Upper lobe of right lung (tissue), 1 donor: ENCODE results near the gene B4GALNT3. TPM values are rescaled to one million over a fixed set of nuclear protein-coding genes. Genes with fewer than 3 reads are reported as not detected.
A peak's percentile ranks its signal among the peaks of the same experiment; 100 is the strongest.

ENCODE experiments used
- ATAC-seq: fragments of 200-7000 bp; cut with Tn5 transposase; one replicate; pipeline ENCODE4 v1.9.1; 2020; ENCODE audit warnings: mild to moderate bottlenecking, moderate library complexity
- DNase-seq: peaks from one replicate; pipeline ENCODE4 v3.0.0-alpha.2; 2020
- H3K27ac ChIP-seq: fragments of 200-600 bp; one replicate; pipeline ENCODE4 v1.8.0; 2022
- H3K27me3 ChIP-seq: fragments of 200-600 bp; one replicate; pipeline ENCODE4 v1.8.0; 2022; ENCODE audit warnings: mild to moderate bottlenecking
- H3K36me3 ChIP-seq: fragments of 200-600 bp; one replicate; pipeline ENCODE4 v1.8.0; 2022
- H3K4me1 ChIP-seq: fragments of 200-600 bp; one replicate; pipeline ENCODE4 v1.8.0; 2022
- H3K4me3 ChIP-seq: fragments of 200-600 bp; one replicate; pipeline ENCODE4 v1.8.0; 2022; ENCODE audit warnings: mild to moderate bottlenecking
- H3K9me3 ChIP-seq: fragments of 200-600 bp; one replicate; pipeline ENCODE4 v1.8.0; 2022
- intact Hi-C: fragments of 100-400 bp; cut with DNase I; formaldehyde crosslinking; loops from one replicate; pipeline ENCODE4 v1.11.0; 2022
- total RNA-seq: library from RNA; stranded (reverse); fragmentation: NEBNext Ultra II Directional; extraction: Animal tissue kit (Norgen Biotek cat#: 25700); gene quantifications from one replicate; pipeline ENCODE4 v1.2.1, GENCODE V29; 2021
- TF ChIP-seq, protein P1 (sequence below): fragments of 200-600 bp; IDR thresholded peaks from one replicate; pipeline ENCODE4 v1.8.0; 2022; ENCODE audit warnings: antibody characterized with exemption
- donor health status: DM: no; HTN: yes; CAD: no; lungs with severe emphysema.

Gene B4GALNT3
- total RNA-seq, 1 donor from 2014 or later, result 14.0 TPM

DNA sequence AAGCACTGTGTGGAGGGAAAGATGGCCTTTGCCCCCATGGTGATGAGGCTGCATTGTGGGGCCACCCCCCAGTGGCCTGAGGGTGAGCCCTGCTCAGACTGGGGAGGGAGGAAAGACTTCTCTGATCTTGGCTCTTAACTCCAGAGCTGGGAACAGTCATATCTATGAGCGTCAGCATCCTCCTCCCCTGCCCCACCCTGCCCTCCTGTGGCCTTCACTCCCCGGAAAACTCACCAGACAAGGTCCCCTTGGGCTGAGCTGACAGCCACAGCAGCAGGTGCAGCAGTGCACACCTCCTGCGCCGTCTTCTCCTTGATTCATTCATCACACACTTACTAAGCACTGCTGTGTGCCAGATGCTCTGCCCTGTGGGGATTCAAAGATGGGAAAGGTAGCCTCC, 98.8 kb downstream of the B4GALNT3 start:
- ATAC-seq, result no peak
- Histone ChIP-seq H3K27ac (no peak overlapping the region), H3K9me3 (no peaks in the 10 kb centered on the region), H3K4me3 (no peak overlapping the region), H3K4me1 (peaks cover 8% of the 10 kb centered on the region), H3K27me3 (no peaks in the 10 kb centered on the region), H3K36me3 (no peaks in the 10 kb centered on the region)
- intact Hi-C loops, result no loop called here
- no peak for DNase-seq
- TF ChIP-seq, protein P1, sequence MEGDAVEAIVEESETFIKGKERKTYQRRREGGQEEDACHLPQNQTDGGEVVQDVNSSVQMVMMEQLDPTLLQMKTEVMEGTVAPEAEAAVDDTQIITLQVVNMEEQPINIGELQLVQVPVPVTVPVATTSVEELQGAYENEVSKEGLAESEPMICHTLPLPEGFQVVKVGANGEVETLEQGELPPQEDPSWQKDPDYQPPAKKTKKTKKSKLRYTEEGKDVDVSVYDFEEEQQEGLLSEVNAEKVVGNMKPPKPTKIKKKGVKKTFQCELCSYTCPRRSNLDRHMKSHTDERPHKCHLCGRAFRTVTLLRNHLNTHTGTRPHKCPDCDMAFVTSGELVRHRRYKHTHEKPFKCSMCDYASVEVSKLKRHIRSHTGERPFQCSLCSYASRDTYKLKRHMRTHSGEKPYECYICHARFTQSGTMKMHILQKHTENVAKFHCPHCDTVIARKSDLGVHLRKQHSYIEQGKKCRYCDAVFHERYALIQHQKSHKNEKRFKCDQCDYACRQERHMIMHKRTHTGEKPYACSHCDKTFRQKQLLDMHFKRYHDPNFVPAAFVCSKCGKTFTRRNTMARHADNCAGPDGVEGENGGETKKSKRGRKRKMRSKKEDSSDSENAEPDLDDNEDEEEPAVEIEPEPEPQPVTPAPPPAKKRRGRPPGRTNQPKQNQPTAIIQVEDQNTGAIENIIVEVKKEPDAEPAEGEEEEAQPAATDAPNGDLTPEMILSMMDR, result no peak

DNA sequence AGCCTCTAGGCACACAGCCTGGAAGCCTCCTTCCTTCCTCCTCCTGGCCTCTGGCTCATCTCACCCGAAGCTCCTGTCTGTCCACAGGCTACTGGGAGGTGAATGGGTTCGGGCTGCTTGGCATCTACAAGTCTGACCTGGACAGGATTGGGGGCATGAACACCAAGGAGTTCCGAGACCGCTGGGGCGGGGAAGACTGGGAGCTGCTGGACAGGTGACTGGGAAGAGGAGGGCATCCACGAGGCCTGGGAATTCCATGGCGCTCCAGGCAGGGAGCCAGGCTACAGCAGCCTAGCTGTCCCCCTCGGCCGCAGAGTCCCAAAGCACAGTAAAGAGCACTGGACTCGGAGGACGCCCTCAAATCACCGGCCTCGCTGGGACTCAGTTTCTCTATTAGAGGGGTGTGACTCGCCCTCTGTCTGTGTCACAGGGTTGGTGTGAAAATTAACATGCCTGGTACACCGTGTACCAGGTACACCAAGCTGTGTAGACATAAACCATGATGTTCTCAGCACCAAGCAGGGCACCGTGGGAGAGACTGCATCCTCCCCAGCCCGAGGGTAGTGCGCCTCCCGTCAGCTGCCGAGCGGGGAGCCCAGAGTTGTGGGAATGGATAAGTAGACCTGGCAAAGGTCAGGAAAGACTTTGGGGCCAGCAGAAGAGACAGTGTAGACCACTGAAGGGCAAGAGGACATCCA, 99.6 kb downstream of the B4GALNT3 start:
- Histone ChIP-seq H3K4me3 (no peak overlapping the region), H3K27ac (no peak overlapping the region), H3K27me3 (no peaks in the 10 kb centered on the region), H3K4me1 (peaks cover 8% of the 10 kb centered on the region), H3K9me3 (no peaks in the 10 kb centered on the region), H3K36me3 (no peaks in the 10 kb centered on the region)
- TF ChIP-seq, protein P1, result no peak
- intact Hi-C loops, result no loop called here
- DNase-seq, result no peak
- no peak for ATAC-seq

GRCh38 chr12:559906-560455, 100.2 kb downstream of the B4GALNT3 start:
- H3K27ac ChIP-seq, result no peak overlapping the region
- DNase-seq, result no peak
- TF ChIP-seq, protein P1, result no peak
- intact Hi-C loops, result no loop called here
- H3K4me1 ChIP-seq, result peaks cover 8% of the 10 kb centered on the region
- H3K27me3 ChIP-seq, result no peaks in the 10 kb centered on the region
- no peaks in the 10 kb centered on the region for H3K36me3 ChIP-seq
- peak; percentile 45 for ATAC-seq
- H3K9me3 ChIP-seq, result no peaks in the 10 kb centered on the region
- H3K4me3 ChIP-seq, result no peak overlapping the region

DNA sequence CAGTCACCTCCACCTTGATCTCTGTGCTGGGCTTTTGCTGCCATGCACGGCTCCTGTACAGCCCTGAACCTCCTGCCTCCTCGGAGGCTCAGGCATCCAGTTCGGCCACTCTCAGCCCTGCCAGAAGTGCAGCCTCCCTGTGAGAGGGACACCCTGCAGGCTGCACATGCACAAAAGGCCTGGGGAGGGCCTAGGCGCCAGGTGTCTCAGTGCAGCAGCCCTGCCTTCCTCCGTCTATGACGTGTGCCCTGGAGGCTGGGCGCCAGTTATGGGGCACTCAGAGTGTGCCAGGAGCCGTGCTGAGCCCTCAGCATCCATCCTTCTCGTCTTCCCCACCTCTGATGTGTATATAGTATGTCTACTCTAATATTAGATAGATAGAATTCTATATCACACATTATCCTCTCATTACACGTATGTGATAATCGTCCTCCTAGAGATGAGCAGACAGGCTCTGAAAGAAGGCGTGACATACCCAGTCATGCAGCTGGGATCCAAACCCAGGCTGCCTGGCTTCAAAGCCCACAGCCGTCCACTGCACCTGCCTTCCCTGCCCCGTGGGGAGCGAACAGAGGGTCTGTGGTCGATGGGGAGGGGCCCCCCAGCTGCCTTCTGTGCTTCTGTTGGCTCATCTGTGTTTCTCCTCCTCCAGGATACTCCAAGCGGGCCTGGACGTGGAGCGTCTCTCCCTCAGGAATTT, 101.1 kb downstream of the B4GALNT3 start:
- no peaks in the 10 kb centered on the region for H3K27me3 ChIP-seq
- TF ChIP-seq, protein P1, result no peak
- no peaks in the 10 kb centered on the region for H3K36me3 ChIP-seq
- no peak overlapping the region for H3K4me3 ChIP-seq
- DNase-seq (no peak), ATAC-seq (no peak)
- intact Hi-C loops, result no loop called here
- H3K9me3 ChIP-seq, result no peaks in the 10 kb centered on the region
- H3K4me1 ChIP-seq, result peaks cover 8% of the 10 kb centered on the region
- no peak overlapping the region for H3K27ac ChIP-seq

- no peaks in the 10 kb centered on the region for H3K36me3 ChIP-seq
- no peak overlapping the region for H3K4me3 ChIP-seq
- intact Hi-C loops, result no loop called here
- TF ChIP-seq, protein P1, result no peak
- DNase-seq (no peak), ATAC-seq (no peak)
- peaks cover 8% of the 10 kb centered on the region for H3K4me1 ChIP-seq
- H3K9me3 ChIP-seq, result no peaks in the 10 kb centered on the region
- H3K27me3 ChIP-seq, result no peaks in the 10 kb centered on the region
- peak overlapping the region; percentile 70 for H3K27ac ChIP-seq
These were observed 101.6 kb downstream of the B4GALNT3 start for GRCh38 chr12:561391-561705.
